H1 (cell line): ENCODE results near the gene GMNC. TPM values are rescaled to one million over a fixed set of nuclear protein-coding genes. Genes with fewer than 3 reads are reported as not detected.

Experiments used
- EP300 ChIP-seq, 2 experiments: IDR thresholded peaks; 1 replicate in 1 of 2; 2 replicates in 1 of 2; pipeline ENCODE4 v1.6.1; 2011 to 2012; ENCODE audit warnings: low read depth in 2 of 2, low read length in 2 of 2, mild to moderate bottlenecking in 2 of 2, borderline replicate concordance in 1 of 2, inconsistent platforms in 1 of 2, moderate library complexity in 1 of 2
- GTF2F1 ChIP-seq: IDR thresholded peaks from 2 replicates; pipeline ENCODE4 v1.6.1; 2012; ENCODE audit warnings: low read depth, low read length, improper control_type of control experiment, borderline replicate concordance
- RAD21 ChIP-seq, 2 experiments: IDR thresholded peaks in 1 of 2; conservative IDR thresholded peaks in 1 of 2; 2 replicates each; pipeline ENCODE4 v1.6.1; 2011; ENCODE audit warnings: low read depth in 2 of 2, low read length in 2 of 2, improper control_type of control experiment in 1 of 2, inconsistent platforms in 1 of 2, mild to moderate bottlenecking in 1 of 2, moderate library complexity in 1 of 2
- RBBP5 ChIP-seq: IDR thresholded peaks from 2 replicates; pipeline ENCODE4 v1.7.1; 2012; ENCODE audit warnings: low read depth, mild to moderate bottlenecking, inconsistent platforms, low read length, moderate library complexity, borderline replicate concordance
- SUZ12 ChIP-seq: fragments of 200-600 bp; sonication (generic); IDR thresholded peaks from 2 replicates; pipeline ENCODE4 v1.6.1; 2012; ENCODE audit warnings: mild to moderate bottlenecking, inconsistent platforms, low read length, moderate library complexity, mixed read lengths
- polyA plus RNA-seq, 7 experiments: library from polyadenylated mRNA; depleted of rRNA in 3 of 7; stranded (reverse) in 5 of 7; unstranded in 2 of 7; fragments of >200 nt in 5 of 7; fragments of 200-250 nt in 2 of 7; gene quantifications; 1 replicate in 5 of 7; 2 replicates in 1 of 7; 4 replicates in 1 of 7; pipeline versions ENCODE4 v1.2.1 to v1.2.3, GENCODE V29; 2011 to 2013; ENCODE audit warnings: missing spikeins in 2 of 7, mixed read lengths in 2 of 7
- total RNA-seq: library from RNA; stranded (reverse); fragmentation: NEBNext Ultra II Directional; extraction: Animal tissue kit (Norgen Biotek cat#: 25700); gene quantifications from 2 replicates; pipeline ENCODE4 v1.2.1, GENCODE V29; 2021

GMNC gene
- total and polyA plus RNA-seq, 2 of the 8 experiments (the other 6 are each of a cell fraction or from before 2014, with no cell fraction given) = 0.05 to 0.24 TPM

DNA sequence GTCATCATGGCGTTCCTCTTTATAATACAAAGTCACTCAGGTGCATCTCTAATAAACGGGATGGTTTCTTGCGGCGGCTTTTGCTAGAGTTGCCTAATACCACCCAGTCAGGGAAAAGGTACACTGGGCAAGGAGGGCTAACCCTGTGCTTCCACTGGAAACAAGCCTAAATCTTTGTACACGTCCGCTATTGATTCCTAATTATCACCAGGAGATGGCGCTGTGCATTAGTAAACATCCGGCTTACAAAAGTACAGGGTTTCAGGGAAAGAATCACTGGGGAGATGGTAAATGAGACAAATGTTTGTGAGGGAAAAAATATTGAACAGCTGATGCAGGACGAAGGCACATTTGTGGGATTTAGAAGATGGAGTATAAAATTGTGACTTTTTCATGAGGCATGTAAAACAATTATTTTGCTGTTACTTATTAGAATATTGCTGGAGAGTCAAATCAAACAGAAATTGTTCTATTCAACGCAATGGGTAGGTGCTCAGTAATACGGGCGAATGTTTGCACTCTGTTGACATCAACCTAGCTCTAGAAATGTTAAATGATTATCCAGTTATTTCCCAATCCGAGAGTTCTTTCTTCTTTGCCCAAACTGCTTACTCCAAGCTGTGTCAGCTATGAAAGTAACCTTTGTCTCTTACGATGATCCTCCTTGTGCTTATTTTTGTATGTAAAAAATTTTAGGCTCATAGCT is 50.6 kb downstream of the GMNC start (continued):
- no peak for TF ChIP-seq RBBP5
- TF ChIP-seq EP300 (IDR thresholded peaks at IDR 0.05; ENCODE audit: borderline replicate concordance in 1 of 2, low read depth in 2 of 2, low read length in 2 of 2) = no peak
- TF ChIP-seq RAD21 (IDR thresholded peaks at IDR 0.05 in 1 of 2, conservative IDR thresholded peaks at IDR 0.05 in 1 of 2; ENCODE audit: low read depth in 2 of 2, low read length in 2 of 2) = peak; percentile 80 to 87
- no peak for TF ChIP-seq SUZ12
- TF ChIP-seq GTF2F1 = no peak
